Trophoblast cell (in vitro differentiated cells and primary cell): ENCODE measurements around the gene AKAP13.

ENCODE experiments used
- DNase-seq, 2 donors: peaks; one replicate each; pipeline ENCODE4 v3.0.0-alpha.2; 2016
- H2AFZ ChIP-seq: 2 replicates; pipeline ENCODE4 v1.6.1; 2013; ENCODE audit warnings: low read length, moderate library complexity, mild to moderate bottlenecking; ENCODE audit not compliant: insufficient read depth, poor library complexity
- H2AK5ac ChIP-seq: 2 replicates; pipeline ENCODE4 v1.6.1; 2013; ENCODE audit warnings: mild to moderate bottlenecking, low read length
- H2BK120ac ChIP-seq: 2 replicates; pipeline ENCODE4 v1.6.1; 2013; ENCODE audit warnings: low read length, mild to moderate bottlenecking, moderate library complexity; ENCODE audit not compliant: insufficient read depth, poor library complexity
- H2BK12ac ChIP-seq: 2 replicates; pipeline ENCODE4 v1.6.1; 2013; ENCODE audit warnings: mild to moderate bottlenecking, low read length, moderate library complexity
- H2BK5ac ChIP-seq: 2 replicates; pipeline ENCODE4 v1.6.1; 2013; ENCODE audit warnings: low read length, low read depth, moderate library complexity, mild to moderate bottlenecking; ENCODE audit not compliant: poor library complexity
- H3K14ac ChIP-seq: 2 replicates; pipeline ENCODE4 v1.6.1; 2013; ENCODE audit warnings: mild to moderate bottlenecking, low read length
- H3K18ac ChIP-seq: 2 replicates; pipeline ENCODE4 v1.6.1; 2013; ENCODE audit warnings: mild to moderate bottlenecking, low read length
- H3K23ac ChIP-seq: 2 replicates; pipeline ENCODE4 v1.6.1; 2013; ENCODE audit warnings: low read length
- H3K27ac ChIP-seq: 2 replicates; pipeline ENCODE4 v1.5.1; 2013; ENCODE audit warnings: low read depth, mild to moderate bottlenecking, inconsistent platforms, low read length, moderate library complexity
- H3K27me3 ChIP-seq: 2 replicates; pipeline ENCODE4 v1.6.1; 2013; ENCODE audit warnings: inconsistent platforms, mild to moderate bottlenecking, low read length, moderate library complexity; ENCODE audit not compliant: insufficient read depth
- H3K36me3 ChIP-seq, 2 experiments: 1 replicate in 1 of 2; 2 replicates in 1 of 2; pipeline ENCODE4 v1.6.1; 2013; ENCODE audit warnings: low read length in 2 of 2, mild to moderate bottlenecking in 2 of 2, moderate library complexity in 1 of 2; ENCODE audit not compliant: insufficient read depth in 2 of 2, control insufficient read depth in 1 of 2
- H3K4ac ChIP-seq: 2 replicates; pipeline ENCODE4 v1.6.1; 2013; ENCODE audit warnings: low read depth, mild to moderate bottlenecking, low read length, moderate library complexity
- H3K4me1 ChIP-seq, 2 experiments: 1 replicate in 1 of 2; 2 replicates in 1 of 2; pipeline ENCODE4 v1.6.1; 2013; ENCODE audit warnings: low read length in 2 of 2, mild to moderate bottlenecking in 2 of 2, moderate library complexity in 1 of 2; ENCODE audit not compliant: insufficient read depth in 2 of 2, control insufficient read depth in 1 of 2
- H3K4me2 ChIP-seq: 2 replicates; pipeline ENCODE4 v1.6.1; 2013; ENCODE audit warnings: inconsistent platforms, mild to moderate bottlenecking, low read length, moderate library complexity
- H3K4me3 ChIP-seq: 2 replicates; pipeline ENCODE4 v1.5.1; 2013; ENCODE audit warnings: mild to moderate bottlenecking, low read depth, low read length, inconsistent platforms
- H3K79me1 ChIP-seq: one replicate; pipeline ENCODE4 v1.6.1; 2013; ENCODE audit warnings: low read length
- H3K79me2 ChIP-seq: 2 replicates; pipeline ENCODE4 v1.6.1; 2013; ENCODE audit warnings: low read length, mild to moderate bottlenecking; ENCODE audit not compliant: control insufficient read depth, insufficient read depth, poor library complexity
- H3K9ac ChIP-seq: 2 replicates; pipeline ENCODE4 v1.6.1; 2013; ENCODE audit warnings: mild to moderate bottlenecking, low read length
- H3K9me3 ChIP-seq: 2 replicates; pipeline ENCODE4 v1.6.1; 2013; ENCODE audit warnings: low read depth, mild to moderate bottlenecking, control low read depth, inconsistent platforms, low read length; ENCODE audit not compliant: insufficient read depth
- H4K12ac ChIP-seq: 2 replicates; pipeline ENCODE4 v1.6.1; 2013; ENCODE audit warnings: low read depth, mild to moderate bottlenecking, low read length, moderate library complexity
- H4K8ac ChIP-seq: 2 replicates; pipeline ENCODE4 v1.6.1; 2013; ENCODE audit warnings: low read depth, mild to moderate bottlenecking, low read length, moderate library complexity
- H4K91ac ChIP-seq: one replicate; pipeline ENCODE4 v1.6.1; 2013; ENCODE audit warnings: low read depth, mild to moderate bottlenecking, low read length, moderate library complexity
- WGBS: extraction: QIAGEN DNeasy Blood & Tissue Kit; methylation state at CpG from one replicate; pipeline ENCODE4 v1.1.7; 2013; ENCODE audit warnings: missing lambda C conversion rate; ENCODE audit not compliant: insufficient read length, insufficient coverage; ENCODE audit errors: extremely low coverage; 5-methylcytosine and 5-hydroxymethylcytosine counted together

Gene AKAP13

GRCh38 chr15:85687329-85687728 lies 306.9 kb downstream of the AKAP13 start:
- Histone ChIP-seq H3K79me2 (no peaks in the 10 kb centered on the region), H3K4ac (no peak overlapping the region), H3K27me3 (no peaks in the 10 kb centered on the region), H3K4me2 (no peak overlapping the region), H3K9me3 (peaks cover 2% of the 10 kb centered on the region), H3K23ac (no peak overlapping the region), H2BK5ac (no peak overlapping the region), H3K36me3 (peaks cover 11 to 13% of the 10 kb centered on the region in 2 experiments), H2AK5ac (no peak overlapping the region), H2AFZ (no peak overlapping the region), H3K14ac (no peak overlapping the region), H2BK12ac (no peak overlapping the region), H3K79me1 (no peaks in the 10 kb centered on the region), H4K12ac (no peak overlapping the region), H2BK120ac (no peak overlapping the region), H4K91ac (no peak overlapping the region), H3K4me3 (no peak overlapping the region), H3K18ac (no peak overlapping the region), H4K8ac (no peak overlapping the region), H3K4me1 (peaks cover 0 to 5% of the 10 kb centered on the region in 2 experiments), H3K9ac (no peak overlapping the region), H3K27ac (no peak overlapping the region)
- no peak for DNase-seq
- no CpG with 5 or more reads among the region's 2 CpGs for WGBS

DNA sequence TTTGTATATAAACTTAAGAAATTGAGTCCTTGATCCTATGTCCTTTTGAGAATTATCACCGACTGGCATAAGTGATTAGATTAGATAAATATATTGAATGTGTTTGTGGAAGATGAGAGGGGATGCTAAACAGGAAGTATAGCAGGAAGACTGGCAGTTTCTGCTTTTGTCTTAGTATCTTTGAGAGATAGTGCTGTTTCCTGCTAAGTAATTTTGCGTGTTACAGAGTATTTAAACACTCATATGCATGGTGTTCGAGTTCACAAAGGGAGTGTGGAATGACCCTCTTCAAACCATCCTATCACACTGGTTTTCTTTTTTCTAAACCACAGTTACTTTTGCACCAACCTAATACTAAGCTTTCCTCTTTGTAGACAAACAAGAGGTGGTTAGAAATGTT lies 308.3 kb downstream of the AKAP13 start:
- Histone ChIP-seq H2BK5ac (no peak overlapping the region), H3K4me2 (no peak overlapping the region), H4K91ac (no peak overlapping the region), H3K9me3 (peaks cover 2% of the 10 kb centered on the region), H3K79me2 (no peaks in the 10 kb centered on the region), H2BK120ac (no peak overlapping the region), H4K8ac (no peak overlapping the region), H3K79me1 (no peaks in the 10 kb centered on the region), H3K14ac (no peak overlapping the region), H3K27me3 (no peaks in the 10 kb centered on the region), H3K23ac (no peak overlapping the region), H3K36me3 (peaks cover 7 to 15% of the 10 kb centered on the region in 2 experiments), H4K12ac (no peak overlapping the region), H2BK12ac (no peak overlapping the region), H3K9ac (no peak overlapping the region), H3K4me3 (no peak overlapping the region), H2AK5ac (no peak overlapping the region), H3K27ac (no peak overlapping the region), H2AFZ (no peak overlapping the region), H3K18ac (no peak overlapping the region), H3K4ac (no peak overlapping the region), H3K4me1 (peaks cover 0 to 5% of the 10 kb centered on the region in 2 experiments)
- no peak for DNase-seq
- no CpG with 5 or more reads among the region's 3 CpGs for WGBS

DNA sequence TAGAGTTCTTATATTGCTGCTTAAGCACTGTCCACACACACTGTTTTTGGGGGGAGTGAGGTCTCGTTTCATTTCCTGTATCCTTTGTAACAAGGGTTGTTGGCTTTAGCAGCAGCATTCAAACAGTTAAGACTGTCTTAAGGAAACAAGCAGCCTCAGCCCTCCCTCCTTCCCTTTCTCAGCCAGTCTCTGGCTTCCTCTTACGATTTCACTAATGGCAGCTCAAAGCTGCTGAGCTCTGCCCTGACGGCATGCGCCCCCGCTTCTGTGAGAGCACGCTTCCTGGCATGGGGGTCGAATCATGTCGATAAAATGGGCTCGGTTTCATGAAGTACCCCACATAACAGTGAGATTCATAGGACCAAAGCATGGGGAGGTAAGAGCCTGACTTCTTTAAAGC lies 309.3 kb downstream of the AKAP13 start:
- Histone ChIP-seq H3K18ac (no peak overlapping the region), H3K9me3 (peaks cover 2% of the 10 kb centered on the region), H4K12ac (no peak overlapping the region), H3K79me1 (no peaks in the 10 kb centered on the region), H3K9ac (no peak overlapping the region), H3K23ac (no peak overlapping the region), H4K8ac (no peak overlapping the region), H2BK12ac (no peak overlapping the region), H3K36me3 (peaks cover 4 to 15% of the 10 kb centered on the region in 2 experiments), H3K4ac (no peak overlapping the region), H3K27me3 (no peaks in the 10 kb centered on the region), H3K4me3 (no peak overlapping the region), H3K14ac (no peak overlapping the region), H3K4me1 (peaks cover 0 to 5% of the 10 kb centered on the region in 2 experiments), H3K79me2 (no peaks in the 10 kb centered on the region), H2BK120ac (no peak overlapping the region), H2AFZ (no peak overlapping the region), H3K27ac (no peak overlapping the region), H2AK5ac (no peak overlapping the region), H2BK5ac (no peak overlapping the region), H4K91ac (no peak overlapping the region), H3K4me2 (peak overlapping the region; percentile 16)
- WGBS, result no CpG with 5 or more reads among the region's 9 CpGs
- DNase-seq, result no peak

DNA sequence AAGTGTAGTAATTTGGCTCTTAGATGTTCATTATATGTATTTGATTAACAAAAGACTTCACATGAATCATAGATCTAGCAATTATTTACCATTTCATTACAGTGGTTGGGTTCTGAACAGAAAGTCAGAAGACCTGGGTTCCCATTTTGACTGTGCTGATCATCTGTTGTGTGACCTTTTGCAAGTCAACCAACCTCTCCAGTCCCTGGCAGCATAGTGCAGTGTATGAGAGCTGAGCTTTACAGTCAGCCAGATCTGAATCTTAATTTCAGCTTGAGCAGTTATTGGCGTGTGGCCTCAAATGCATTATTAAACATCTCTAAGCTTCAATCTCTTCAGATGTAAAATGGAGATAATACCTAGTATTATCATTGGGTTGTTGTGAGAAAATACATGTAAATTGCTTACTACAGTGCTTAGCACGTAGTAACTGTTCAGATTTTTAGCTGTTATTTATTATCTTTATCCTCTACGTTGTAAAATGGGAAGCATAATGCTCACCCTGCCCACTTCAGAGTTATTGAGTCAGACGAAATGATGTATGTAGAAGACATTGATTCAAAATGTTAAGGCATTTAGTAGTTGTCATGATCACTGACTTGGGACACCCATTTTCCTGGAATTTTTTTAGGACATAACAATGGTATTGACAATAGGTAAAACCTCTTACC lies 310.3 kb downstream of the AKAP13 start:
- WGBS, result no CpG with 5 or more reads among the region's 4 CpGs

More for the DNA sequence above, 310.3 kb downstream of the AKAP13 start:
- Histone ChIP-seq H3K14ac (no peak overlapping the region), H3K36me3 (peaks cover 4 to 13% of the 10 kb centered on the region in 2 experiments), H2AK5ac (no peak overlapping the region), H3K9ac (no peak overlapping the region), H3K4me1 (peaks cover 0 to 5% of the 10 kb centered on the region in 2 experiments), H4K12ac (no peak overlapping the region), H3K4ac (no peak overlapping the region), H2BK5ac (no peak overlapping the region), H3K27me3 (no peaks in the 10 kb centered on the region), H4K91ac (no peak overlapping the region), H4K8ac (no peak overlapping the region), H3K4me2 (no peak overlapping the region), H2AFZ (no peak overlapping the region), H3K9me3 (no peaks in the 10 kb centered on the region), H3K79me1 (no peaks in the 10 kb centered on the region), H3K4me3 (no peak overlapping the region), H3K18ac (no peak overlapping the region), H3K79me2 (no peaks in the 10 kb centered on the region), H2BK120ac (no peak overlapping the region), H3K27ac (no peak overlapping the region), H3K23ac (no peak overlapping the region), H2BK12ac (no peak overlapping the region)
- DNase-seq, result no peak
